Mesothelial cell of epicardium (in vitro differentiated cells): Measurements from ENCODE around the gene KLK6. TPM values are rescaled to one million over a fixed set of nuclear protein-coding genes. Genes with fewer than 3 reads are reported as not detected.

Source experiments
- DNase-seq, 2 experiments: peaks; one replicate each; pipeline ENCODE4 v3.0.0; 2021; ENCODE audit warnings: low spot score in 2 of 2; ENCODE audit not compliant: unreplicated experiment in 2 of 2
- H3K27ac Mint-ChIP-seq: 2 replicates; pipeline ENCODE4 v1.8.0; 2021; ENCODE audit warnings: mixed read lengths
- H3K27me3 Mint-ChIP-seq: 2 replicates; pipeline ENCODE4 v1.8.0; 2021; ENCODE audit warnings: low read depth, mixed read lengths
- H3K36me3 Mint-ChIP-seq: 2 replicates; pipeline ENCODE4 v1.8.0; 2021; ENCODE audit warnings: mixed read lengths
- H3K4me1 Mint-ChIP-seq: 2 replicates; pipeline ENCODE4 v1.8.0; 2021; ENCODE audit warnings: mixed read lengths
- H3K4me3 Mint-ChIP-seq: 2 replicates; pipeline ENCODE4 v1.8.0; 2021; ENCODE audit warnings: mild to moderate bottlenecking, moderate library complexity, mixed read lengths
- H3K9me3 Mint-ChIP-seq: 2 replicates; pipeline ENCODE4 v1.8.0; 2021; ENCODE audit warnings: mixed read lengths
- CTCF ChIP-seq: fragments of 200-600 bp; sonication (generic); IDR thresholded peaks from one replicate; pipeline ENCODE4 v1.5.0; 2021; ENCODE audit warnings: antibody characterized with exemption; ENCODE audit not compliant: unreplicated experiment
- total RNA-seq: library from RNA; stranded (reverse); gene quantifications from 3 replicates; pipeline ENCODE4 v1.2.1, GENCODE V29; 2021

Gene KLK6
- total RNA-seq, 1 donor from 2014 or later = 15.4 TPM

DNA sequence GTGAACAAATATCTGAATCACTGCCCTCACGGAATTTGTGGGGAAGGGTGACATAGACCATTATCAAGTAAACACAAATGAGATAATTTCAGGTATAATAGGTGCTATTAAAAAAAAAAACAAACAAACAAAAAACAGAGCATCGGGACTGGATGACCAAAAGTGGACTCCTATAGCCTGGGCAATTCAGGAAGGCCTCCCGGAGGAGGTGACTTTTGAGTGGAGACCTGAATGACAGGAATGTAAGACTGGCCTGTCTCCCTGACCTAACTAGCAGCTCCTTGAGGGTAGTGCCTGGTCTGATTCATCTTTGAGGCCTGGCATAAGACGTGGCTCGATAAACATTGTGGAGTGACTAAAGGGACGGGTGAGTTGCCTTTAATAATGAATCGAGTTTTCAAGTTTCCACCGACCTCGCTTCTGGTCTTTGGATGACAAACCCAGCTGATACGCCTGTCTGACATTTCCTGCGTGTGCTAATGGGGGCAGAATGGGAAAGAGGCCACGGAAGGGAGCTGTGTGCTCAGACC is 43.3 kb upstream of the KLK6 start:
- no peak for DNase-seq
- Mint-ChIP-seq H3K36me3 (no peaks in the 10 kb centered on the region), H3K27ac (no peak overlapping the region), H3K9me3 (no peaks in the 10 kb centered on the region), H3K27me3 (peaks cover 85% of the 10 kb centered on the region), H3K4me3 (no peak overlapping the region), H3K4me1 (peaks cover 10% of the 10 kb centered on the region)
- TF ChIP-seq CTCF = no peak

- no peaks in the 10 kb centered on the region for H3K36me3 Mint-ChIP-seq
- no peak for TF ChIP-seq CTCF
- H3K9me3 Mint-ChIP-seq = no peaks in the 10 kb centered on the region
- no peaks in the 10 kb centered on the region for H3K4me1 Mint-ChIP-seq
- H3K27me3 Mint-ChIP-seq = peaks cover 82% of the 10 kb centered on the region
- H3K4me3 Mint-ChIP-seq = no peak overlapping the region
- H3K27ac Mint-ChIP-seq = no peak overlapping the region
- DNase-seq = no peak
Measured at GRCh38 chr19:51010066-51010795, 40.8 kb upstream of the KLK6 start.

DNA sequence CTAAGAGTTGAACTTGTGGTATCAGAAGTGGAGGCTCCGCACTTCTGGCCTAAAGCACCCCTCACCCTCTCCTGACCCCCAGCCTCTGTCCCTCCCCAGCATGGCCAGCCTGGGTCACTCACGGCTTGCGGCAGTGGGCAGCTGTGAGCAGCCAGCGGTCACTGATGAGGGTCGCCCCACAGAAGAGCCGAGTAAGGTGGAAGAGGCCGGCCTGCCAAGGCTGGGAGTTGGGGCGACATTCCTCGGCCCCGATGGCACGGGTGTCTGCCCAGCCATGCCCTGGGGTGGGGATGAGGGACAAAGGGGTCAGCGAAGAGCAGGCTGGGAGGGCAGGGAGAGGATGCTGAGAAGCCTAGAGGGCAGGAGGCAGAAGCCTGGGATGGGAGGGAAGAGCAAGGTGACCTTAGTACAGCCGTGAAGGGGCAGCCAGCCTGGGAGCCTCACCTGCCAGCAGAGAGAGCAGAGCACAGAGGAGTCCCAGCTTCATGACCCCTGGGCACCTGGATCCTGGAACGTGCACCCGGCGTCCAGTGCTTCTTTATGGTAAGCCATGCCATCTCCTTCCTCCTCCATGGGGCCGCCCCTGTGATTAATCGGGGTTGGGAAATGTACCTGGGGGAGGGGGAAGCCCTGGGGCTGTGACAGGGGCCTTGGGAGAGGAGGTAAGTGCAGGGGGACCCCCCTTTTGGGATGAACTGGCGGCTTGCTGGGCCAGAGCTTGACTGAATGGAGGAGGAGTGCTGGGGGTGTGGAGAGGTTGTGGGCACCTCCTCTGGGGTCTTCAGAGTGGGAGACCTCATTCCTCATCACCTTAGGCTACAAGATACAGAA is 39.9 kb upstream of the KLK6 start:
- no peak for DNase-seq
- Mint-ChIP-seq H3K4me1 (no peaks in the 10 kb centered on the region), H3K27me3 (peaks cover 79% of the 10 kb centered on the region), H3K27ac (no peak overlapping the region), H3K9me3 (no peaks in the 10 kb centered on the region), H3K4me3 (no peak overlapping the region), H3K36me3 (no peaks in the 10 kb centered on the region)
- no peak for TF ChIP-seq CTCF

DNA sequence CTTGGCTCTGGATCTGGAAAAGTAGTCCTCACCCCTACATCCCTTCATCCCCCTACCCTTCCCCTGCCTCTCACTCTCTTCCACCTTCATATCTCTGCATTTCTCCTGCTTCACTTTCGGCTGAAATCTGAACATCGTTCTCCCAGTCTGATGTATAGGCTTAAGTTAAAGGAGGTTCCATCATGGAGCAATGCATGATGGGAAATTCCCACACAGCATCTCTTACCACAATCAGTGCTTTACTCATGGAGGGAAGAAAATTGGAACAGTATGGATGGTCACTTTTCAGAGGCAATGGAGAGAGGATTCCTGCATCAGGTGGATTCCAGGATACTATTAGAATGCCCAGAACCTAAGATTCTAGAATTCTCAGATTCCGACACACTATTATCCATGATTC is 38.1 kb upstream of the KLK6 start:
- DNase-seq = no peak
- H3K36me3 Mint-ChIP-seq = no peaks in the 10 kb centered on the region
- no peak overlapping the region for H3K4me3 Mint-ChIP-seq
- peaks cover 69% of the 10 kb centered on the region for H3K27me3 Mint-ChIP-seq
- no peak overlapping the region for H3K27ac Mint-ChIP-seq
- H3K4me1 Mint-ChIP-seq = no peaks in the 10 kb centered on the region
- no peaks in the 10 kb centered on the region for H3K9me3 Mint-ChIP-seq
- no peak for TF ChIP-seq CTCF

GRCh38 chr19:51006406-51006805 is 37.0 kb upstream of the KLK6 start:
- no peak overlapping the region for H3K27ac Mint-ChIP-seq
- H3K27me3 Mint-ChIP-seq = peaks cover 74% of the 10 kb centered on the region

More at GRCh38 chr19:51006406-51006805, 37.0 kb upstream of the KLK6 start:
- TF ChIP-seq CTCF = no peak
- Mint-ChIP-seq H3K36me3 (no peaks in the 10 kb centered on the region), H3K9me3 (no peaks in the 10 kb centered on the region), H3K4me3 (no peak overlapping the region), H3K4me1 (peaks cover 11% of the 10 kb centered on the region)
- DNase-seq = no peak
